NCI-H1105 treated with DMSO at 0.1 percent for 48 hours (cell line): ENCODE measurements around the gene IBTK.
"Not testable (repeated sequence)": the region's sequence is repeated elsewhere in the genome, so short reads cannot be mapped to it uniquely, and the experiment has no call there.

Experiments used
- DNase-seq: peaks from one replicate; lab custom pipeline; 2025; lab: John Stamatoyannopoulos, UW

IBTK gene

DNA sequence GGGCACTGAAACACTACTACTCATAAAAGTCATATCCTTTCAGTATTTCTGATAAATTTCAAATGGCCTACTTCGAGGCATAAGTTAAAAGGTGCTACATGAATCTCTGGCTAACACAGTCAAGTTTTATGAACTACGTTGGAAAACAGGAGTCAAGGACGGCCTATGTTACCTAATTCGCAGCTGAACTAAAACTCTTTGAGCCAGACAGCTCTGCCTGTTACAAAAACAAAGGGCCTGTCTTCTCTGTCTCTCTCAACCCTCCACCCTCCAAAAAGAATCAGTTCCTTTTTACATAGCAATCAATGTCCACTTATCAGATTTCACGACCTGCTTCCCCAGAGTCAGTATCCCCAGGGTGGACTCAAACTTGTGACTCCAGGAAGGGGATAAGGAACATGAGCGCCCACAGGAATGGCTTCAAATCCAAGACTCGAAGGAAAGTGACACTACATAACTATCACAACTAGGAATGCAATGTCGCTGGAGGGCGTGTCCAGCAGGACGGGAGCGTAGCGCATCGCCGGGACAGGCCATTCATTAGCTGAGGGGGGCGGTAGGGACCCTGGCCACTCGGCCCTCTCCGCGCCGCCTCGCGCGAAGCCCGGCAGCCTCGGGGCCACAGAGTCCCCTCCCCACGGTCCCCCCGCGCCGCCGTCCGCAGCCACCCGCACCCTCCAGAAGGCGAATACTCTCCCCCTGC lies 591 bp downstream of the IBTK start:
- DNase-seq = peak; percentile 62

DNA sequence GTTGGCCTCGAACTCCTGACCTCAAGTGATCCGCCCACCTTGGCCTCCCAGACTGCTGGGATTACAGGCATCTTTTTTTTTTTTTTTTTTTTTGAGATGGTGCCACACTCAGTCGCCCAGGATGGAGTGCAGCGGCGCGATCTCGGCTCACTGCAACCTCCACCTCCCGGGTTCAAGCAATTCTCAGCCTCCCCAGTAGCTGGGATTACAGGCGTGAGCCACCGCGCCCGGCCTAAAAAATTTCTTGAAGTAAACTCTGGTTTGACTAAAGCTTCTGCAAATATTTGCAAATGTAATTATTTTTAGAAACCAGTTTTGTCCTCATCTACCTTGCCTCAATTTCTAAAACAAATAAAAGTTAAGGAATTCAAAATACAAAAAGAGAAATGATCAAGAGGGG lies 1.2 kb downstream of the IBTK start:
- no peak for DNase-seq

DNA sequence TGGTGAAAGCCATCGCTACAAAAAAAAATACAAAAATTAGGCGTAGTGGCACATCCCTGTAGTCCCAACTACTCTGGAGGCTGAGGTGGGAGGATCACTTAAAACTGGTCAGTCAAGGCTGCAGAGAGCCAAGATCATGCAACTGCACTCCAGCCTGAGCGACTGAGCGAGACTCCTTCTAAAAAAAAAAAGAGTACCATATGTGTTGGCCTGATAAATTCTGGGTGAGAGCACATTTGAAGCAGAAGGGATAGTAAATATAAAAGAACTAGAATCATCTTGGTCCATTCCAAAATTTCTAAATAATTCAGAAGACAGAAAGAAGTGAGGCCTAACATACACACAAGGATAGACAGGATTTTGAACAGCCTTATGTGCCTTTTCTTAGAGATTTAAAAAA lies 2.2 kb downstream of the IBTK start:
- DNase-seq = no peak

DNA sequence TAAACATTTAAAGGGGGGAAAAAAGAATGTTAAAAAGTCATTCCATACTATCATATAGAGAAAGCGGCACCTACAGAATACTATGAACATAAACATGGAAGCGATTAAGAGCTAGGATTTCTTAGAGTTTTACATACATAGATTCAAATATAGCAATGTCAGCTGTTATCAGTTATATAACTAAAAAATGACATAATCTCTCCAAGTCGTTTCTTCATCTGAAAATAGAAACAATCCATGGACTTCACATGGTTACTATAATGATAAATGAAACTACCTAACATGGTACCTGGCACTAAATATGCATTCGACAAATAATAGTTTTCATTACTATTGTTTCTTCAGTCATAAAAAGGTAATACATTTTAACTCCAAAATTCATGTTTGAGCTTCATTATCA lies 3.7 kb downstream of the IBTK start:
- DNase-seq = no peak

DNA sequence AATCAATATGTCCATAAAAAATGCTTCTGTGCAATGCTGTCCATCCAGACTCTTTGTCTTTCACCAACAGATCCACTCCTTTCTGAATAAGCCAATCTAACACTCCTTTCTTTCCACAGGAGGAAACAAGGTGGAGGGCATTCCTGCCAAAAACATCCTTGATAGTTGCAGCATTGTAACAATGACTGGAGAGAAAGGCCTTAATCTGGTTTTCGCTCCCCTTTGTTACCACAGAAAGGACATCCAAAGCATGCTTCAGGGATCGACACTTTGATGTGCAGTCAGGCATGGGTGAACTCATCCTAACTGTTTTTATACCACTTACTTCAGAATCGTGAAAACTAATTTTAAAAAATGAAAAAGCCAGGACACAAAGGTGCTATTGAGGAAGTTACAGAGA lies 7.4 kb downstream of the IBTK start:
- DNase-seq = no peak

DNA sequence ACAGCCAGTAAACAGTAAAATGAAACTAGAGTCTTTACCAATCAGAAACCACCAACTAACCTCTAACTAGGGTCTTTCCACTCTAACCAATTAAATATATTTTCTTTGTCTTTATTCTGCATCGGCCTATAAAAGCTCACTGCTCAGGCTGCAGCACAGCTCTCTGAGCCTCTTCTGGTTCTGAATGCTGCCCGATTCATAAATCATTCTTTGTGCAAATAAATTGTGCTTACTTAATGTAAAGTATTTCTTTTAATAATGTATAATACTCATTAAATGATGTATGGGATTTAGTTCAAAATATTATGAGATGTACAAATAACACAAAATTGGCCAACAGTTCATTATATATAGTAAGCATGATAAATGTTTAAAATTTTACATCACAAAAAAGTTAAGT lies 7.9 kb downstream of the IBTK start:
- DNase-seq = no peak

DNA sequence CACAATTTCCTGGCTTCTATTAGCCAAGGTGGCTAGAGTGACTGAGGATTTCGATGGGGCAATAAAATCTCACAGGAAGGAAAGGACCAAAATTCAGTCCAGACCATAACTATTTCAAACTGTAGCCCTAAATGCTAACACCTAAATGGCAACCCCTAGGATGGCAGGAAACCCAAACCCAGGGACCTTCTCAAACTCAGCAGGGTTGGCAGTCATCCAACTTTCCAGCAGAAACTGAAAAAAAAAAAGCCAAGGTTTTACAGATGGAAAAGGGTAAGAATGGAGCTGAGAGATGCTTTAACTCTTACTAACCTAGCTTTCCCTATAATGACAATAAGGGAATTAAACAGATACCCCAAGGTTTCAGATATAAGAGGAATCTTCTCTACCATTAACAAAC lies 10.5 kb downstream of the IBTK start:
- peak; percentile 37 for DNase-seq

DNA sequence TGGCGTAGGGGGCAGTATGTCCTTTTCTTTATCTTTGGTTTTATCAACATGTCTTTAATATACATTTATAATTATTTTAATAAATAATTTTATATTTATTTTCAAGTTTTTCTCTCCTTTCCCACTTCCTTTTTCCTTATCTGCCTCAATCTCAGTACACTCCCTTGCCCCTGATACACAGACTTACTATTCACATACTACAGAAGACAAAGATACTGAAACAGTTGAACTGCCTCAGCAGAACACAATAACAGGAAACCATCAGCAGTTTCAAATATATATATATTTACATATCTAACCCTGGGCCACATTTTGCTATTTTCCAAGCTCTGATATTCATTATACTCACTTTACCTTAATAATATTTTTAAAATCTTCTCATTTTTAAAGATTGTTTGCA lies 19.8 kb downstream of the IBTK start:
- no peak for DNase-seq

DNA sequence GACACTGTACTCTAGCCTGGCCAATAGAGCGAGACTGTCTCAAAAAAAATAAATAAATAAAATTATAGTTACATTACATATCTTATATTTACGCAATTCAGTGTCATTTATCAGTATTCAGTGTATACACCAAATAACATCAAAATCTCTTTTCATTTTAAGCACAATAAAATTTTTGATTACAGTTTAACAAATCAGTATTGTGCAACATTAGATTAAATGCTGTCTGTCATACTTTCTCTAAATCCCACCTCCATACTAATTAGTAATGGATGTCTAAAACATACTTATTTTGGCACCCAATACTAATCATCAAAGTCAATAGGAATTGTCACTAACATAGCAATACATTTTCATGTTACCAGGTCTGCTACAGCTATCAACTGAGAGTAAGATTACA lies 27.4 kb downstream of the IBTK start:
- no peak for DNase-seq

DNA sequence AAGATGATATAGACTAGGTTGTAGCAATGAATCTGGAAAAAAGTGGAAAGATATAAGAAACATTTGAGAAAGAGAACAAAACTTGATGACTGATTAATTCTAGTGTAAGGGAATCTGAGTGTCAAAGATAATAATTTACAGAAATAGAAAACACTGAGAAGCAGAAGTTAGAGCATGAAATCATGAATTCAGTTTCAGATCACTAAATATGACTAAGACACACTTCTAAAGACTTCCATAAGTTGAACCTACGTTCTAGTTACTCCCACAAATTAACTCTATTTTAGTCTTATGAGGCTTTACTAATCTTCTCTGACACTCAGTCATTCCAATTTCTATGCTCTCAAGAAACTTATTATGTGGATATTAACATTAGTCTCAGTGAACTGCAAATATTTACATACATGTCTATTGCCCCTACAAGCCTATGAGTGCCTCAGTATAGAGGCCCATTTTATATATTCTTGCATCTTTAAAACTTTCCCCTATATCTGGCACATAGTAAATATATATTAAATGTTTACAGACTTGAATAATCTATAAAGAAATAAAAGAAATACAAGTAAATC lies 30.4 kb downstream of the IBTK start:
- no peak for DNase-seq

DNA sequence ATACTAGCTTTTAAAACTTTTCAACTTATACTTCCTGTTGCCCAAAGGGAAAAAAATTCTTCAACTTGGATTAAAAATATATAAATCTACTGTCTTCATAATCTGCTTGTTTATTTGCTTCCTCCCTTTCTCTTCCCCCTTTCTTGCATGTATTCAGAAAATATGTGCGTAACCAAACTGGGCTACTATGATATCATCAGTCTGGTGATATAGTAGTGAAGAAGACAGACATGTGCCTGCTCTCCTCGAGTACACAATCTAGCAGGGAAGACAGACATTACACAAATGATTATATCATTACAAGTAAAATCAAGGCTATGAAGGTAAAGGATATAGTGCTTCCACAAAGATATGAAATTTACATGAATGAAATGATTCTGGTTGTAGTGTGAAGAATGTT lies 31.0 kb downstream of the IBTK start:
- DNase-seq = no peak

DNA sequence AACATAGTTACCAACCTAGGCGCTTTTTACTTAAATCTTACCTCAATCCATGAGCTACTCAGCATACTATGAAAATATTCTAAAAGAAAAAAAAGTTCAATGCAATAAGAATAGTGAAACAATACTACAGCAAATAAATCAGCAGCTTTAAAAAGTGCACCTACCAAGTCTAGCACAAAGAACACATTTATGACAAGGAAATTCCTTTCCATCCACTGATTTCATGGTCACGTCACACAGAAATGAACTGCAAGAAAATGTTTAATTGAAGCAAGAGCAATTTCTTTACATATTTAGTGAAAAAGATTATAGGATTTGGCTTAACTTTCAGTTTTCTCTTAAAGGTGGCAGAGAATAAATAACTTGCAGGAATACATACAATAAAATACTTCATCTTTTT lies 36.2 kb downstream of the IBTK start:
- DNase-seq = no peak

DNA sequence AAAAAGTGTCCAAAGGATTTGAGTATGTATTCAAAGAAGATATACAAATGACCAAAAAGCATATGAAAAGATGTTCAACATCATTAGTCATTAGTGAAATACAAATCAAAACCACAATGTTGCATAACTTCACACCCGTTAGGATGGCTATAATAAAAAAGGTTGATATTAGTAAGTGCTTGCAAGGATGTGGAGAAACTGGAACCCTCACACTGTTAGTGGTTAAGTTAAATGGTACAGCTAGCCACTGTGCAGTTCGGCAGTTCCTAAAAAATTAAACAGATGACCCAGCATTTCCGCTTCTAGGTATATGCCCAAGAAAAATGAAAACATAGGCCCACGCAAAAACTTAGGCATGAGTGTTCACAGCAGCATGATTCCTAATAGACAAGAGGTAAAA lies 38.6 kb downstream of the IBTK start:
- DNase-seq = no peak

DNA sequence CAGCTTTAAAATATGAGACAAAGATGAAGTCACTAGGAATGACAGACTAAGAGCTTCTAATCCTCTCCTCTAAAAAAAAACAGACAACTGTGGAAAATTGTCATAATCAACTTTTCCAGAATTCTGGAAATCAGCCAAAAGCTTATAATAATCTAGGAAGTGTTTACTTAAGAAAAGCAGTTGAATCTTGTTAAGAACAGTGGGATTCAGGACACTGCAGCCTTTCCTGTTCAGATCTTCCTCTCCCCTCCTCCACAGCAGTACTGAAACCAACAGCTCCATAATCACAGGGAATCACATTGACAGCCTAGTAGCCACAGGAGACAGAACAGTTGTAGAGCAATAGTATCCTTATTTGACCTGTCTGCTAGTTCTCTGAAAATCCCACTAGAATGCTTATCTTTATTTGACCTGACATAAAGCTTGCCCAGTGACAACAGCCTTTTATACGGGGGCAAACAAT lies 41.6 kb downstream of the IBTK start:
- no peak for DNase-seq

DNA sequence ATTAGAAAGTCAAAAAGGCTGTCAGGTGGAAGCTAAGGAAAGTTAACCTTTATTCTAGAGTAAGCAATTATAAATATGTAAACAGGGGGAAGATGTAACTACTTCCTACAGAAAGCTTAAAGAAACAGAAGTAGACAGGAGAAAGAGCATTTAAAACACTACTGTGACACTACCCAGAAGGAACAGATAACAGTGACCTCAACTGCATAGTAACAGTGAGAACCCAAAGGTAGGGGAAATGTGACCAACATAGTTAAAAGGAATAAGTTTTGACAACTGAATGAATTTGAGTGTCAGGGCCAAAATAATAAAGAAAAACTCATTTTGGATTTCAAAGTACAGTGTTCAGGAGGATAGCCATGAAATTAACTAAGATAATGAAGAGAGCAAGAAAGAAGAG lies 43.5 kb downstream of the IBTK start:
- no peak for DNase-seq

DNA sequence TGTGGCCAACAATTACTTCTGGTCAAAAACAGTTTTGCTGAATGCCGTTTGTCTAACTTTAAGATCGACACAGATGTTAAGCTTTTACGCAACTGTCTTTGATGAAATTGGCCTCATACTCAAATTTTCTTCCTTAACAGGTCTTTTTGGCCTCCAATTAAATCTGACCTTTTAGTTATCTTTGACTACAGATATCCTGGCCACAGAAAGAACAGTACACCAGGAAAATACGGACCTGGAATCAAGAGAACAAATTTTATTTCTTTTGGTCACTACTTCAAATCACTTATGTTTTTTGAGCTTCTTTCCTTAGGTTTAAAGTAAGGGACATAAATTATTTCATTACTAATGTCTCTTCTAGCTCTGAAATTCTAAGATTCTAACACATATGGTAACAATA lies 49.8 kb downstream of the IBTK start:
- no peak for DNase-seq

DNA sequence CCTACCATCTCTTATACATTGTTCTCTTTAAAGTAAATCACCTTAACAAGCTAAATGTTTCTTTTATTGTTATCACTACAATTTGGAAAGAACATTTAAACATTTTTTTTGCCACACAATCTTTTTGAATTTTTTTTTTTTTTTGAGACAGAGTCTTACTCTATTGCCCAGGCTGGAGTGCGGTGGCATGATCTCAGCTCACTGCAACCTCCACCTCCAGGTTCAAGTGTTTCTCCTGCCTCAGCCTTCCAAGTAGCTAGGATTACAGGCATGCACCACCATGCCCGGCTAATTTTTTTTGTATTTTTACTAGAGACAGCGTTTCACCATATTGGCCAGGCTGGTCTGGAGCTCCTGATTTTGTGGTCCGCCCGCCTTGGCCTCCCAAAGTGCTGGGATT lies 50.3 kb downstream of the IBTK start:
- not testable (repeated sequence) for DNase-seq

DNA sequence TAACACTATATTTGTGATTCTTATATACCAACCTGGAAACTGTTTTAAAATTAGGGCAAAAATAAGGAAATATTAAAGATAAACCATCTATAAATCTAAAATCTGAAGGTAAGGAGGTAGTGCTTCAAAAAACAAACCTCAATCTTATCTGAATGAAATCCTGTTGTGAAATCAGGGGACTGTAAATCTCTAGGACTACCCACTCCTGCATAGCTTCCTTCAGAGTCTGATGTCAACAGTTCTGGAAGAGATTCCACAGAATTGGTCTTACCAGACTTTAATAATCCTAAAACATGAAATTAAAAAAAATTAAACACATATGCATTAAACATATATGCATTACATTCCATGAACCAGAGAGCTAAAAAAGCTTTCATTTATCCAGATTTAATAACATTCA lies 51.4 kb downstream of the IBTK start:
- no peak for DNase-seq

DNA sequence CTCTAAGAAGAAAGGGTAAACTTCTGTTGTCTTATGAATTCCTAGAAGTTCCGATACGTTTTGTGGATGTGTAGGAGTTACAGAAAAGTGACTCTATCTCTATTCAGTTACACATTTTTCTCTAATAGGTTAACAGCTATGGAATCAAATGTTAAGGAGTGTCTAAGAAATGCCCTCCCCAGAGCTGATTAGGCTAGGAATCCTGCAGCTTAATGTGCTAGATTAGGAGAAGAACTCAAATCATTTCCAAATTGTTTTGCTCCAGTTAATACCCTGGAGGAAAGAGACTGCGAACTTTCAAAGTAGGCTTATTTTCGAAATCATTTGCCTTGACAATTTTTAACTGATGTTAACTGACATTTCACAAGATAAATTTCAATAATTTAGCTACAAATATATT lies 51.9 kb downstream of the IBTK start:
- DNase-seq = no peak

DNA sequence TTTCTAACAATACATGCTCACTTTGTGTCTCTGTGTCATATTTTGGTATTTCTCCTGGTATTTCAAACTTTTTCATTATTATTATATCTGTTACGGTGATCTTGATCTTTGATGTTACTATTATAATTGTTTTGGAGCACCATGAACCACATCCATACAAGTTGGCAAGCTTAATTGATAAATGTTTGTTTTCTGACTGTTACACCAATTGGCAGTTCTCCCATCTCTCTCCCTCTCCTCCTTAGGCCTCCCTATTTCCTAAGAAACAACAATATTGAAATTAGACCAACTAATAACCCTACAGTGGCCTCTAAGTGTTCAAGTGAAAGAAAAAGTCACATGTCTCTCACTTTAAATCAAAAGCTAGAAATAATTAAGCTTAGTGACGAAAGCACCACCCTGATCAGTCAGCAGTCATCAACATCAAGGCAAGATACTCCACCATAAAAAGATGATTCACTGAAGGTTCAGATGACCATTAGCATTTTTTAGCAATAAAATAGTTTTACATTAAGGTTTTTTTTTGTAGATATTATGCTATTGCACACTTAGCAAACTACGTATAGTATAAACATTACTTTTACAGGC lies 61.5 kb downstream of the IBTK start:
- no peak for DNase-seq

DNA sequence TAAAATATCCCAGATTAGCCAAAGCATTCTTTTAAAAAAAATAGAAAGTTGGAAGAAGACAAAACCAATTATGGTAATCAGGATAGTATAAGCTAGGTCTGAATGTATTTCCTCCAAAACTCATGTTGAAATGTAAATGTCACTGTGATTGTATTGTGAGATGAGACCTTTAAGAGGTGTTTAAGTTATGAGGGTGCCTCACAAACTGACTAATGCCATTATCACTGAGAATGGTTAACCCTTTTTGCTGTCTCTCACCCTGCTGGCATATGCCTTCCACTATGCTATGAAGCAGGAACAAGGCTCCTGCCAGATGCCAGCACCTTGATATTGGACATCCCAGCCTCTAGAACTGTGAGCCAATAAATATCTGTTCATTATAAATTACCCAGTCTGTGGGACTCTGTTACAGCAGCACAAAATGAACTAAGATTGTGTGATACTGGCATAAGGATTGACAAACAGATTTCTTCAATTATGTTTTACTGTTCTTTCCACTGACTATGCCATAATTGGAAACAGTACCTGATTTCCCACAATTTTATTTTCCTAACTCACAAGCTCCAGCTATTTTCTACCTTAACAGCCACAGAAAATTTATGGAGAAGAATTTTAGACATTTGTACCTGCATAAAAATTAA lies 63.8 kb downstream of the IBTK start:
- DNase-seq = no peak

DNA sequence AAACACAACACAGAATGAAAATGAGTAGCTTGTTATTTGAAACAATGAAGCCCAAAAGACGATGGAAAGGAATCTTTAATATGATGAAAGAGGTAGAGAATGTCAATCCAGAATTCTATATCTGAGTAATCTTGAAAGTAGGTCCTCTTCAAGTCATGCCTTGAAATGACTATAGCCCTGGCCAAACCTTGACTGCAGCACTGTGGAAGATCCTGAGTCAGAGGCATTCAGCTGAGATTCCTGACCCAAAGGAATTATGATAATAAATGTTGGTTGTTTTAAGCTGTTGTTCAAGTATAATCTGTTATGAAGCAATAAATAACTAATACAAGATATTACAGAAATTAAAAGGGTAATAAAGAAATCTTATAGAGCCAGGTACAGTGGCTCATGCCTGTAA lies 64.8 kb downstream of the IBTK start:
- no peak for DNase-seq

DNA sequence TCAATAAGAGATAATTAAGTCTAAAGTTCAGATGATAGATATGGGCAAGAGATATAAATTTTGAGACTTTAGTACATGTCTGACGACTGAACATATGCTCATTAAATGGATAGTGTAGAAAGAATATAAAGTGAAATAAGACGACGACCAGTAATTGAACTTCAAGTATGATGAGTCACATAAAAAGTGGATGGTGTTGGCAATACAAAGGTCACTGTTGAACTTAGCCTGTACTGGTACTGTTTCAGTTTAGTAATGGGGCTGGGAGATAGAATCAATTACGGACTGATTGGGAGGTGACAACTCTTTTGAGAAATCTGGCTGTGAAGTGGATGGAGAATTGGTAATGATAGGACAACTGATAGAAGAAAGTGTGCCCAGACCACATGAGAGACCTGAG lies 68.1 kb downstream of the IBTK start:
- DNase-seq = no peak

DNA sequence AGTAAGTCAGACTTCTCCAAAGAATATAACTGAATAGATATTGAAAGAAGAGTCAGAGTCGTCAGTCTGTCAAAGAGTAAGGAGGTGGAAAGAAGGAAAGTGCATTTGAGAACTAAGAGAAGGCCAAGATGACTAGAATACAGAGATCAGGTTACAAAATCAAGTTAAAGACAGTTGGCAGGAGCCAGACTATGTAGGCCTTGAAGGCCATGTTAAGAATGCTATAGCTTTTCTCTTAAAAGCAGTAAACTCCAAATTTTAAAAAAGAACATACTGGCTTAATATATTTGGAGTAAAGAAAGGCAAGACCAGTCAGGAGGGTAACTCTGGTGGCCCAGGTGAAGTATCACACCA lies 68.8 kb downstream of the IBTK start:
- DNase-seq = no peak
